K562 (cell line): ENCODE results near the gene ADORA3. TPM values are rescaled to one million over a fixed set of nuclear protein-coding genes. Genes with fewer than 3 reads are reported as not detected.

Source experiments
- ARID2 ChIP-seq: fragments of 450-650 bp; IDR thresholded peaks from 2 replicates; pipeline ENCODE4 v1.6.1; 2017; ENCODE audit warnings: antibody characterized with exemption, mild to moderate bottlenecking
- JUNB ChIP-seq: fragments of 450-650 bp; formaldehyde crosslinking; conservative IDR thresholded peaks from 2 replicates; pipeline ENCODE4 v1.4.0; 2020; ENCODE audit warnings: mild to moderate bottlenecking
- NR2C1 ChIP-seq, 2 experiments: fragments of 450-650 bp; IDR thresholded peaks; 2 replicates each; pipeline ENCODE4 v1.6.1; 2017; ENCODE audit warnings: mild to moderate bottlenecking in 2 of 2, antibody characterized with exemption in 1 of 2, inconsistent platforms in 1 of 2, missing compliant biosample characterization in 1 of 2, missing genetic modification characterization in 1 of 2
- PHB ChIP-seq: fragments of 250-450 bp; sonication (Bioruptor Pico); IDR thresholded peaks from 2 replicates; pipeline ENCODE4 v1.5.0; 2021
- TEAD1 ChIP-seq, 2 experiments: fragments of 450-650 bp in 1 of 2; sonication (generic) in 1 of 2; formaldehyde crosslinking; IDR thresholded peaks; 2 replicates each; pipeline versions ENCODE4 v1.4.0 to v1.8.0; 2020 to 2022; ENCODE audit warnings: mild to moderate bottlenecking in 2 of 2, missing genetic modification reagents in 1 of 2
- ZNF830 ChIP-seq: fragments of 250-450 bp; sonication (Bioruptor Pico); IDR thresholded peaks from 2 replicates; pipeline ENCODE4 v1.5.0; 2021; ENCODE audit warnings: mild to moderate bottlenecking
- polyA plus RNA-seq, 8 experiments: library from polyadenylated mRNA; depleted of rRNA in 4 of 8; stranded (reverse) in 5 of 8; unstranded in 3 of 8; fragments of >200 nt; fragmentation: Nextera tagmentation in 2 of 8; fragmentation: Illumina TruSeq in 1 of 8; extraction: Ambion mirVana in 2 of 8; extraction: Trizol in 1 of 8; gene quantifications; 2 replicates each; pipeline versions ENCODE4 v1.2.1 to v1.2.3, GENCODE V29; 2011 to 2014; ENCODE audit warnings: inconsistent platforms in 1 of 8, missing spikeins in 1 of 8
- total RNA-seq, 7 experiments: library from RNA; depleted of rRNA in 6 of 7; stranded (reverse); fragments of >200 nt in 6 of 7; fragmentation: Illumina TruSeq in 2 of 7; extraction: Trizol in 2 of 7; gene quantifications; 2 replicates each; pipeline versions ENCODE4 v1.2.1 to v1.2.3, GENCODE V29; 2011 to 2021; ENCODE audit warnings: low replicate concordance in 1 of 7
- TF ChIP-seq, protein P1 (sequence below): fragments of 250-450 bp; sonication (Bioruptor Pico); IDR thresholded peaks from 2 replicates; pipeline ENCODE4 v1.4.0; 2020
- TF ChIP-seq, protein P2 (sequence below): fragments of 450-650 bp; formaldehyde crosslinking; IDR thresholded peaks from 2 replicates; pipeline ENCODE4 v1.4.0; 2022; ENCODE audit warnings: missing genetic modification characterization
- TF ChIP-seq, protein P3 (sequence below): sonication (generic); formaldehyde crosslinking; IDR thresholded peaks from 2 replicates; pipeline ENCODE4 v1.8.1; 2023; ENCODE audit warnings: mild to moderate bottlenecking, missing genetic modification reagents
- TF ChIP-seq, protein P4 (sequence below): sonication (generic); formaldehyde crosslinking; IDR thresholded peaks from 2 replicates; pipeline ENCODE4 v1.9.0; 2022; ENCODE audit warnings: mild to moderate bottlenecking, missing genetic modification reagents
- TF ChIP-seq, protein P5 (sequence below): sonication (generic); formaldehyde crosslinking; IDR thresholded peaks from 2 replicates; pipeline ENCODE4 v1.8.1; 2023; ENCODE audit warnings: mild to moderate bottlenecking, missing genetic modification reagents
- TF ChIP-seq, protein P6 (sequence below): fragments of 450-650 bp; IDR thresholded peaks from 2 replicates; pipeline ENCODE4 v1.7.0; 2016; ENCODE audit warnings: borderline replicate concordance

Gene ADORA3
- total and polyA plus RNA-seq, 9 of the 15 experiments (the other 6 are each of a cell fraction or from before 2014, with no cell fraction given) = 0.09 to 0.35 (median 0.16) TPM; not detected in 3

DNA sequence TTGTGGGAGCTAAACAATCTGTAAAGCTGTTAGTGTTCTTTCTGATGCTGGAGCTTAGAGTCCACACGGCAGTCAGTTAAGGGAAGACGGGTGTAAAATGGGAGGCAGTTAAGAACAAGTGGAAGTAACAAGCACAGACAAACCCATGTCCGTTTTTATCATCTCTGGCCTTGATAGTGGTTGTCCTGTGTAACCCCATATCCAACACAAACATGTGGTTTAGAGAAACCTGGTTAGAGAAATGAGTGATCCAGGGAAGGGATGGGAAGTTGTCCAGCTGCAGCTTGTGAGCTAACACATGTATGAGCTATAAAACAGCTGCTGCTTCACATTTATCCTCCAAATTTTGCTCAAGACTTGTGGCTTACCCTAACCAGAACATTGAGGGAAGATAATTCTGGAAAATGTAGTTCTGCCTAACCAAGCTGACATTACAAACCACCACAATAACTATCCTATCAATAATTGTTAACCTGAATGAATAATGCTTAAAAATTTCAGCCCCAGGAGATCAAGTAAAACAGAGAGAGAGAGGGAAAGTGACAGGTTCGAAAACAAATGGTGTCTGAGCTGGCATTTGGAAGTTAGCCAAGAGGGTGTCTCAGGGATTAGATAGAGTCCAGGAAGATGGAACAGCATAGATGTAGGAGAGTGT lies 40.3 kb downstream of the ADORA3 start (continued):
- TF ChIP-seq, protein P1, sequence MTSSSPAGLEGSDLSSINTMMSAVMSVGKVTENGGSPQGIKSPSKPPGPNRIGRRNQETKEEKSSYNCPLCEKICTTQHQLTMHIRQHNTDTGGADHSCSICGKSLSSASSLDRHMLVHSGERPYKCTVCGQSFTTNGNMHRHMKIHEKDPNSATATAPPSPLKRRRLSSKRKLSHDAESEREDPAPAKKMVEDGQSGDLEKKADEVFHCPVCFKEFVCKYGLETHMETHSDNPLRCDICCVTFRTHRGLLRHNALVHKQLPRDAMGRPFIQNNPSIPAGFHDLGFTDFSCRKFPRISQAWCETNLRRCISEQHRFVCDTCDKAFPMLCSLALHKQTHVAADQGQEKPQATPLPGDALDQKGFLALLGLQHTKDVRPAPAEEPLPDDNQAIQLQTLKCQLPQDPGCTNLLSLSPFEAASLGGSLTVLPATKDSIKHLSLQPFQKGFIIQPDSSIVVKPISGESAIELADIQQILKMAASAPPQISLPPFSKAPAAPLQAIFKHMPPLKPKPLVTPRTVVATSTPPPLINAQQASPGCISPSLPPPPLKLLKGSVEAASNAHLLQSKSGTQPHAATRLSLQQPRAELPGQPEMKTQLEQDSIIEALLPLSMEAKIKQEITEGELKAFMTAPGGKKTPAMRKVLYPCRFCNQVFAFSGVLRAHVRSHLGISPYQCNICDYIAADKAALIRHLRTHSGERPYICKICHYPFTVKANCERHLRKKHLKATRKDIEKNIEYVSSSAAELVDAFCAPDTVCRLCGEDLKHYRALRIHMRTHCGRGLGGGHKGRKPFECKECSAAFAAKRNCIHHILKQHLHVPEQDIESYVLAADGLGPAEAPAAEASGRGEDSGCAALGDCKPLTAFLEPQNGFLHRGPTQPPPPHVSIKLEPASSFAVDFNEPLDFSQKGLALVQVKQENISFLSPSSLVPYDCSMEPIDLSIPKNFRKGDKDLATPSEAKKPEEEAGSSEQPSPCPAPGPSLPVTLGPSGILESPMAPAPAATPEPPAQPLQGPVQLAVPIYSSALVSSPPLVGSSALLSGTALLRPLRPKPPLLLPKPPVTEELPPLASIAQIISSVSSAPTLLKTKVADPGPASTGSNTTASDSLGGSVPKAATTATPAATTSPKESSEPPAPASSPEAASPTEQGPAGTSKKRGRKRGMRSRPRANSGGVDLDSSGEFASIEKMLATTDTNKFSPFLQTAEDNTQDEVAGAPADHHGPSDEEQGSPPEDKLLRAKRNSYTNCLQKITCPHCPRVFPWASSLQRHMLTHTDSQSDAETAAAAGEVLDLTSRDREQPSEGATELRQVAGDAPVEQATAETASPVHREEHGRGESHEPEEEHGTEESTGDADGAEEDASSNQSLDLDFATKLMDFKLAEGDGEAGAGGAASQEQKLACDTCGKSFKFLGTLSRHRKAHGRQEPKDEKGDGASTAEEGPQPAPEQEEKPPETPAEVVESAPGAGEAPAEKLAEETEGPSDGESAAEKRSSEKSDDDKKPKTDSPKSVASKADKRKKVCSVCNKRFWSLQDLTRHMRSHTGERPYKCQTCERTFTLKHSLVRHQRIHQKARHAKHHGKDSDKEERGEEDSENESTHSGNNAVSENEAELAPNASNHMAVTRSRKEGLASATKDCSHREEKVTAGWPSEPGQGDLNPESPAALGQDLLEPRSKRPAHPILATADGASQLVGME = no peak
- no peak for TF ChIP-seq ARID2
- no peak; the same call in 1 of the 2 replicates for TF ChIP-seq NR2C1 (IDR thresholded peaks at IDR 0.05)
- peak; percentile 62; the same call in 1 of the 2 replicates for TF ChIP-seq NR2C1 (tag; IDR thresholded peaks at IDR 0.05)
- TF ChIP-seq, protein P2, sequence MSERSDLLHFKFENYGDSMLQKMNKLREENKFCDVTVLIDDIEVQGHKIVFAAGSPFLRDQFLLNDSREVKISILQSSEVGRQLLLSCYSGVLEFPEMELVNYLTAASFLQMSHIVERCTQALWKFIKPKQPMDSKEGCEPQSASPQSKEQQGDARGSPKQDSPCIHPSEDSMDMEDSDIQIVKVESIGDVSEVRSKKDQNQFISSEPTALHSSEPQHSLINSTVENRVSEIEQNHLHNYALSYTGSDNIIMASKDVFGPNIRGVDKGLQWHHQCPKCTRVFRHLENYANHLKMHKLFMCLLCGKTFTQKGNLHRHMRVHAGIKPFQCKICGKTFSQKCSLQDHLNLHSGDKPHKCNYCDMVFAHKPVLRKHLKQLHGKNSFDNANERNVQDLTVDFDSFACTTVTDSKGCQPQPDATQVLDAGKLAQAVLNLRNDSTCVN (CRISPR knock-in tag) = no peak
- no peak for TF ChIP-seq ZNF830
- TF ChIP-seq, protein P3, sequence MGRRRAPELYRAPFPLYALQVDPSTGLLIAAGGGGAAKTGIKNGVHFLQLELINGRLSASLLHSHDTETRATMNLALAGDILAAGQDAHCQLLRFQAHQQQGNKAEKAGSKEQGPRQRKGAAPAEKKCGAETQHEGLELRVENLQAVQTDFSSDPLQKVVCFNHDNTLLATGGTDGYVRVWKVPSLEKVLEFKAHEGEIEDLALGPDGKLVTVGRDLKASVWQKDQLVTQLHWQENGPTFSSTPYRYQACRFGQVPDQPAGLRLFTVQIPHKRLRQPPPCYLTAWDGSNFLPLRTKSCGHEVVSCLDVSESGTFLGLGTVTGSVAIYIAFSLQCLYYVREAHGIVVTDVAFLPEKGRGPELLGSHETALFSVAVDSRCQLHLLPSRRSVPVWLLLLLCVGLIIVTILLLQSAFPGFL (CRISPR knock-in tag) = no peak
- TF ChIP-seq, protein P4, sequence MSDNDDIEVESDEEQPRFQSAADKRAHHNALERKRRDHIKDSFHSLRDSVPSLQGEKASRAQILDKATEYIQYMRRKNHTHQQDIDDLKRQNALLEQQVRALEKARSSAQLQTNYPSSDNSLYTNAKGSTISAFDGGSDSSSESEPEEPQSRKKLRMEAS (CRISPR knock-in tag) = 0 out of 2 replicates have a peak, but pooled peaks have one; percentile 15
- no peak for TF ChIP-seq JUNB
- TF ChIP-seq, protein P5, sequence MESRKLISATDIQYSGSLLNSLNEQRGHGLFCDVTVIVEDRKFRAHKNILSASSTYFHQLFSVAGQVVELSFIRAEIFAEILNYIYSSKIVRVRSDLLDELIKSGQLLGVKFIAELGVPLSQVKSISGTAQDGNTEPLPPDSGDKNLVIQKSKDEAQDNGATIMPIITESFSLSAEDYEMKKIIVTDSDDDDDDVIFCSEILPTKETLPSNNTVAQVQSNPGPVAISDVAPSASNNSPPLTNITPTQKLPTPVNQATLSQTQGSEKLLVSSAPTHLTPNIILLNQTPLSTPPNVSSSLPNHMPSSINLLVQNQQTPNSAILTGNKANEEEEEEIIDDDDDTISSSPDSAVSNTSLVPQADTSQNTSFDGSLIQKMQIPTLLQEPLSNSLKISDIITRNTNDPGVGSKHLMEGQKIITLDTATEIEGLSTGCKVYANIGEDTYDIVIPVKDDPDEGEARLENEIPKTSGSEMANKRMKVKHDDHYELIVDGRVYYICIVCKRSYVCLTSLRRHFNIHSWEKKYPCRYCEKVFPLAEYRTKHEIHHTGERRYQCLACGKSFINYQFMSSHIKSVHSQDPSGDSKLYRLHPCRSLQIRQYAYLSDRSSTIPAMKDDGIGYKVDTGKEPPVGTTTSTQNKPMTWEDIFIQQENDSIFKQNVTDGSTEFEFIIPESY (CRISPR knock-in tag) = no peak
- peak in 1 of 2 experiments; percentile 52; a peak in 1 of 4 replicates for TF ChIP-seq TEAD1 (CRISPR knock-in tag; IDR thresholded peaks at IDR 0.05)
- TF ChIP-seq PHB = no peak
- TF ChIP-seq, protein P6, sequence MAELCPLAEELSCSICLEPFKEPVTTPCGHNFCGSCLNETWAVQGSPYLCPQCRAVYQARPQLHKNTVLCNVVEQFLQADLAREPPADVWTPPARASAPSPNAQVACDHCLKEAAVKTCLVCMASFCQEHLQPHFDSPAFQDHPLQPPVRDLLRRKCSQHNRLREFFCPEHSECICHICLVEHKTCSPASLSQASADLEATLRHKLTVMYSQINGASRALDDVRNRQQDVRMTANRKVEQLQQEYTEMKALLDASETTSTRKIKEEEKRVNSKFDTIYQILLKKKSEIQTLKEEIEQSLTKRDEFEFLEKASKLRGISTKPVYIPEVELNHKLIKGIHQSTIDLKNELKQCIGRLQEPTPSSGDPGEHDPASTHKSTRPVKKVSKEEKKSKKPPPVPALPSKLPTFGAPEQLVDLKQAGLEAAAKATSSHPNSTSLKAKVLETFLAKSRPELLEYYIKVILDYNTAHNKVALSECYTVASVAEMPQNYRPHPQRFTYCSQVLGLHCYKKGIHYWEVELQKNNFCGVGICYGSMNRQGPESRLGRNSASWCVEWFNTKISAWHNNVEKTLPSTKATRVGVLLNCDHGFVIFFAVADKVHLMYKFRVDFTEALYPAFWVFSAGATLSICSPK = no peak
